Measurements from ENCODE around the gene ETFB.

The ETFB gene

GRCh38 chr19:51295382-51296126, 70.6 kb downstream of the ETFB start:
- no peak for DNase-seq
- ATAC-seq: no peak

All from stimulated activated naive CD8-positive, alpha-beta T cell treated with anti-CD3 and anti-CD28 coated beads, Interleukin-15, Interleukin-2, amounts not matched to agents 100 U/mL and 50 U/mL, for 24 hours (primary cell).